ENCODE results near the gene BARHL1.

DNA sequence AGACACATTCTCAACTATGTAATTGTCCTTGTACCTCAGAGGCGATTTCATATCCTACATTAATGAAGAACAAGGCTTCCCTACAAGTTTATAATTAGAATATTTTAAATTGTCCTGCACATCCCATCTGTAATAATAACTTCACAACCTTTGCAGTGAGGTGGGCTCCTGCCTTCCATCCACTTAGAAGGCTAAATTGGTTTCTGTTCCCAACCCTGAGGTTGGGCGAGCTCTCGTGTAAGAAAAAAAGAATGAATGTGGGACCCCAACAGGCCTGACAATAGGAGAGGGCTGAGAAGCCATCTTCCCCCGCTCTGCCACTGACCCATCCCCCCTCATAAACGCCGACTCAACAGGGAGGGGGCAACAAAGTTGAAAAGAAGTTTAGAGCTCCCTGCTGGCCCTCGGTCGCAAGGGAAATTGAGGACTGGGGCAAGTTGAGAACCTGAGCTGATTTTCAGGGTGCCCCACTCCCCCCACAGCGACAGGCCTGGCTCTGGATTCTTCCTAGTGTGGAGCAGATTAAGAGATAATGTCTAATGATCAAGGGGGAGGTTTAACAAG lies 9.4 kb downstream of the BARHL1 start:
- TF ChIP-seq, protein P1, sequence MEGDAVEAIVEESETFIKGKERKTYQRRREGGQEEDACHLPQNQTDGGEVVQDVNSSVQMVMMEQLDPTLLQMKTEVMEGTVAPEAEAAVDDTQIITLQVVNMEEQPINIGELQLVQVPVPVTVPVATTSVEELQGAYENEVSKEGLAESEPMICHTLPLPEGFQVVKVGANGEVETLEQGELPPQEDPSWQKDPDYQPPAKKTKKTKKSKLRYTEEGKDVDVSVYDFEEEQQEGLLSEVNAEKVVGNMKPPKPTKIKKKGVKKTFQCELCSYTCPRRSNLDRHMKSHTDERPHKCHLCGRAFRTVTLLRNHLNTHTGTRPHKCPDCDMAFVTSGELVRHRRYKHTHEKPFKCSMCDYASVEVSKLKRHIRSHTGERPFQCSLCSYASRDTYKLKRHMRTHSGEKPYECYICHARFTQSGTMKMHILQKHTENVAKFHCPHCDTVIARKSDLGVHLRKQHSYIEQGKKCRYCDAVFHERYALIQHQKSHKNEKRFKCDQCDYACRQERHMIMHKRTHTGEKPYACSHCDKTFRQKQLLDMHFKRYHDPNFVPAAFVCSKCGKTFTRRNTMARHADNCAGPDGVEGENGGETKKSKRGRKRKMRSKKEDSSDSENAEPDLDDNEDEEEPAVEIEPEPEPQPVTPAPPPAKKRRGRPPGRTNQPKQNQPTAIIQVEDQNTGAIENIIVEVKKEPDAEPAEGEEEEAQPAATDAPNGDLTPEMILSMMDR (IDR thresholded peaks at IDR 0.05; ENCODE audit: low read length): no peak
- no peak for TF ChIP-seq EZH2 (IDR thresholded peaks at IDR 0.05; ENCODE audit: borderline replicate concordance, low read length)
